ENCODE measurements around the gene RAP1GAP2.
"Not testable (repeated sequence)": the region's sequence is repeated elsewhere in the genome, so short reads cannot be mapped to it uniquely, and the experiment has no call there.

Gene RAP1GAP2

DNA sequence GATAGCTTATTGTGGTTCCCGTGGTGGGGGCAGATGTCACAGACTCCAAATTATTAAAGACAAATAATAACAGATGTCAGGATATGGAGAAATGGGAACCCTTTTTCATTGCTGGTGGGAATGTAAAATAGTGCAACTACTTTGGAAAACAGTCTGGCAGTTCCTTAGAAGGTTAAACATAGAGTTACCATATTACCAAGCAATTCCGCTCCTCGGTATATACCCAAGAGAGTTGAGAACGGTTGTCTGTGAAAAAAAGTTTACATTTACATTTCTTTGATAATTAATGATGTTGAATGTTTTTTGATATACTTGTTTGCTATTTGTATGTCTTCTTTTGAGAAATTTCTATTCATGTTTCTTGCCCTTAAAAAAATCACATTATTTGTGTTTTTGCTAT lies 226.0 kb downstream of the RAP1GAP2 start:
- no peak for DNase-seq (ENCODE audit: low read depth in 2 of 2)

DNA sequence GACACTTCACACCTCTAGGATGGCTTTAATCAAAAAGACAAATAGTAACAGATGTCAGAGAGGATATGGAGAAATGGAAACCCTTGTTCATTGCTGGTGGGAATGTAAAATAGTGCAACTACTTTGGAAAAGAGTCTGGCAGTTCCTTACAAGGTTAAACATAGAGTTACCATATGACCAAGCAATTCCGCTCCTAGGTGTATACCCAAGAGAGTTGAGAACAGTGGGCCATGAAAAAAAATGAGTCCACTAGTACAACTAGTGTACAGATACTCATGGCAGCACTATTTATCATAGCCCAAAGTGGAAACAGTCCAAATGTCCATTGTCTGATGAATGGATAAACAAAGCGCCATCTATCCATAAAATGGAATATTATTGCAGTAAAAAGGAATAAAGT lies 228.1 kb downstream of the RAP1GAP2 start:
- no peak for DNase-seq (ENCODE audit: low read depth in 2 of 2)

DNA sequence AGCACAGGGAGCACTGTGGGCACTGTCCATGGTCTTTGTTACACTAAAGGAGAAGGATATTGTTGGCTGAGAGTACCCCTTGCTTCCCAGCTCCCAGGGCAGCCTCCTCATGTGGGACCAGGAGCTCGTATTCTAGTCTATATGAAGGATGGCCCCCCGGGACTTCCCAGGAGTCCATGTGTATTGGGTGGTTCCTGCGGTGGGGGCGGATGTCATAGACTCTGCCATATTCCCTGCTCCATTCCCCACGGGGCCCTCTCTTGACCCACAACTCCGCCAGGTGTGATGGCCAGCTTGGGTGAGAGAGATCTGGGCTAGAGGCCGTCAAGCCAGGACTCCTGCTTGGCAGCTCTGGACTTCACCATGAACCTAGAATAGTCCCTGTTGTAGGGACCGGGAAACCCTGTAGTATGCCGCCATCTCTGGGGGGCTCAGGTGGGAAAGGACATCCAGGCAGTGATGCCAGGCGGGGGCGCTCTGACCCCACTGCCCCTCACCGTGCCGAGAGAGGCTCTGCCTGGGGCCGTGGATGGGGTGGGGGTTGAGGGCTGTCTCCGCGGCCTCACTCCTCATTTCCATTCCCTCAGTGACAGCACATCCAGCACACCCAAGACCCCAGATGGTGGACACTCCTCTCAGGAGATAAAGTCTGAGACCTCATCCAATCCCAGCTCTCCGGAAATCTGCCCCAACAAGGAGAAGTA lies 229.3 kb downstream of the RAP1GAP2 start:
- DNase-seq (ENCODE audit: low read depth in 2 of 2) = no peak

DNA sequence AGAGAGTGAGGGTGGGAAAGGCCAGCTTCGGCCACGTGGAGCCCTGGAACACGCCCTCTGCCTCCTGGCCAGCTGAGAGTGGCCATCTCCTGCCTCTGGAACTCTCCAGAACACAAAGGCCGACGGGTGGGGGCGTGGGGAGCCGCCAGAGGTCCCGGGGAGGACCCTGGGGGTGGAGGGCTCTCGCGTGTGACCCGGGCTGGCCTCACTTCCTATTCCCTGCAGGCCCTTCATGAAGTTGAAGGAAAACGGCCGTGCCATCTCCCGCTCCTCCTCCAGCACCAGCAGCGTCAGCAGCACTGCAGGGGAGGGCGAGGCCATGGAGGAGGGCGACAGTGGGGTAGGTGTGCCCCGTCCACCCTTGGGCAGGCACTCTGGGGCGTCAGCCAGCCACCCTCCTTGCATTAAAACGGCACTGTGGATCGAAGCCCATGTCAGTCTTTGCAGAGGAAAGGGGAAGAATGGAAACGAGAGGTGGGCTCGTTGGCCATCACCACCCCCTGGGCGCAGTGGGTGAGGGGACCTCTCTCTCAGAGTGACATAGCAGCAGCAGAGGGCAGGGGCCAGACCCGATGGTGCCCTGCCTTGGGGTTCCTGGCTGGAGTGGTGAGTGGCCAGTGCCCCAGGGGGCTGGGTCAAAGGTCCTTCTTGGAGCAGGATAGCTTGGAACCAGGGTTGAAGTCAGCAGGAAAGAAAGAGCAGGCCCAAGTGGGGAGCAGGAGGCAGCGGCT lies 230.1 kb downstream of the RAP1GAP2 start:
- DNase-seq (ENCODE audit: low read depth in 2 of 2) = no peak

DNA sequence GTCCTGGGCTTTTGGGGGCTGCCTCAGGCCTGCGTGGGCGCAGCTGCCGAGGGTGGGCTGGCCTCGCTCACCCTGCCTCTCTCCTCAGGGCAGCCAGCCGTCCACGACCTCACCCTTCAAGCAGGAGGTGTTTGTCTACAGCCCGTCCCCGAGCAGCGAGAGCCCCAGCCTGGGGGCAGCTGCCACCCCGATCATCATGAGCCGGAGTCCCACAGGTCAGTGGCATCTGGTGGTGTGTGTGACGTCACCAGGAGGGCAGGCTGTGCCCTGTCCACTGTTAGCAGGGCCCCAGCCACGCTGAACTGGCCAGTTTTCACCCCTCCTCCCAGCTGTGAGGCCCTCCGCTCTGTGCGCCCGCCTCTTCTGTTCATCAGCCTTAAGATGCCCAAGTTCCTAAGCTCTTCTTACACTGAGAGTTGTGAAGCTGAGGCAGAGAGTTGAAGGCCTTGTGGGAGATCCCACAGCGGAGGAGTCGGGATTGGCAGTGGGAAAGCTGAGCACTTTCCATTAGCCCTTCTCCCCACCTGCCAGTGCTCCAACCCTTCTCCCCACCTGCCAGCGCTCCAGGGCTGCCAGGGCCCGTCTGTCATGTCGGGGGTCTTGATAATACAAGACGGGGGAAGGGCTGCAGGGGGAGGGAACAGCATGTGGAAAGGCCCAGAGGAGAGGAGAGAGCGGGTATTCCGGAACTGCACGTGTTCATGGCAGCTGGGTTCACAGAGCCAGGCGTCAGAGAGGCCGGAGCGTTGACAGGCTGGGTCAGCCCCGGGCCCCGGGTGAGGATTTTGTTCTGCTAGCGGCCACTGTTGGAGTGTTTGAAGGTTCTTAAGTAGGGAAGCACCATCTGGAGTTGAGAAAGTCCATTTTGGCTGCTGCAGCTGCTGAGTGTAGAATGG lies 230.9 kb downstream of the RAP1GAP2 start:
- DNase-seq (ENCODE audit: low read depth in 2 of 2) = no peak

DNA sequence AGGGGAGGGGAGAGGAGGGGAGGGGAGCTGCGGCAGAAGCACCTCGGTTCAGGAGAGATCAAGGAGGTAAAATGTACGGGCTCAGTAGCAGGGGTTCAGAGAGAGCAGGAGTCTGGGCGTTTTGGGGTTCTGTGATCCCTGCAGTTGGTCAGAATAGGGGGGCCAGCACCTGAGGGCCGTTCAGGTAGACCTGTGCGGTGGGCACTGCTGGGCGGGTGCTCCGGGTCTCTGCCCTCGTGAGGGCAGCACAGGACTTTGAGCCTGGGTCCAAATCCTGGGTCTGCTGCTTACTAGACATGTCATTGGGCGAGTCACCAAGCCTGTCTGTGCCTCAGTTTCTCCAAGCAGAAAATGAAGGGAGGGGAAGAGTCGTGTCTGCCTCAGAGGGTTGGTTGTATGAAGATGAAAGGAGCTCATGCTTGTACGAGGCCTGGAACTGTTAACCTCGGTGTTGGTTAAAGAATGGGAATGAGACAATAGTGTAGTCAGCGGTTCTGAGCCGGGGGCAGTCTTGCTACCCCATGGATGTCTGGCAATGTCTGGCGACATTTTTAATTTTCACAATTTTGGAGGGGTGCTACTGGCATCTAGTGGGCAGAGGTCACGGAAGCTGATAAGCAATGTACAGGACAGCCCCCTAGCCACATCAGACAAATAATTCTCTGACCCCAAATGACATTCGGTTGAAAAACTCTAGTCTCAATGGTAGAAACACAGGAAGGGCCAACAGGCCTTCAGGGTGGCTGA lies 231.7 kb downstream of the RAP1GAP2 start:
- no peak for DNase-seq (ENCODE audit: low read depth in 2 of 2)

DNA sequence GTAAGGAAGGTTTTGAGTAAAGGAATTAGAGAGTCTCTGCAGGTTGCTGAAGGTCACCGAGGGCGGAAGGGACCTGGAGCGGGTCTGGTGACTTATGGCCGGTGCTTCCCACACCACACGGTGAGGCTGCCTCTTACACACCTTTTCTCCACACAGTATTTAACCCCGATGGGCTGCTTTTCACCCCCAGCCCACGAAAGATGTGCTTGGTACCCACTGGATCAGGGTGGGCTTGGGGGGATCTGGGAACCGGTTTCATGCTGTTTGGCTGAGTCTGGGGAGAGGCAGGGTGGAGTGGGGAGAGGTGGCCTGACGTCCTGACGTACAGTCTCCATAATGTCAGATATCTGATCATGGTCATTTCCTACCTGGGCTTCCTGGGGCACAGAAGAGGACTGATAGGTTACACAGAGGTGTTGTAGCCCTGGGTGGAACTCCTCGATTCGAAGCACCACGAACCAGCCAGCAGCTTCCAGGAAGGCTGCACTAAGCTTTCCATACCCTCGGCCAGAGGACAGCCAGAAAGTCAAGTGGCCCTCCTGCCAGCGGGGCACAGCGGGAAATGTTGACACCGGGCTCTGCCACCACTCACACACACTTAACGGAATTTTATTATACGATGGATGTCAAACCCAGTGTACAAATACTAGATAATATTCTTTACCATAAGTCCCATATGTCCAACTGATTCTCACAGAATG lies 233.1 kb downstream of the RAP1GAP2 start:
- no peak for DNase-seq (ENCODE audit: low read depth in 2 of 2)

DNA sequence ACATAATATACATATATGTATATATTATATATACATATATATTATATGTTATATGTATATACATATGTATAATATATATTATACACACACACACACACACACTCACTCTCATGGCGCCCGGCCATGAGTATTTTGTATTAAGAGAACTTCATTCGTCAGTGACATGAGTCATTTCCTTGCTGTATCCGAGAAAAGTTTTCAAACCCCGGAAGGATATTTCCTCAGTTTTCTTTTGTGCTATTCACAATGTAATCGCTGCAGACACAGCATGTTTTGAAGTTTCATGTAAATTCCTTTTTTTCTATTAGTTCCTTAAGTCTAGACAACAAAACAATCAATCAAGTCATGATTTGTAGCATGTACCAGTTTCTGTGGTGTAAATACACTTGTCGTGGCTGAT lies 233.9 kb downstream of the RAP1GAP2 start:
- no peak for DNase-seq (ENCODE audit: low read depth in 2 of 2)

DNA sequence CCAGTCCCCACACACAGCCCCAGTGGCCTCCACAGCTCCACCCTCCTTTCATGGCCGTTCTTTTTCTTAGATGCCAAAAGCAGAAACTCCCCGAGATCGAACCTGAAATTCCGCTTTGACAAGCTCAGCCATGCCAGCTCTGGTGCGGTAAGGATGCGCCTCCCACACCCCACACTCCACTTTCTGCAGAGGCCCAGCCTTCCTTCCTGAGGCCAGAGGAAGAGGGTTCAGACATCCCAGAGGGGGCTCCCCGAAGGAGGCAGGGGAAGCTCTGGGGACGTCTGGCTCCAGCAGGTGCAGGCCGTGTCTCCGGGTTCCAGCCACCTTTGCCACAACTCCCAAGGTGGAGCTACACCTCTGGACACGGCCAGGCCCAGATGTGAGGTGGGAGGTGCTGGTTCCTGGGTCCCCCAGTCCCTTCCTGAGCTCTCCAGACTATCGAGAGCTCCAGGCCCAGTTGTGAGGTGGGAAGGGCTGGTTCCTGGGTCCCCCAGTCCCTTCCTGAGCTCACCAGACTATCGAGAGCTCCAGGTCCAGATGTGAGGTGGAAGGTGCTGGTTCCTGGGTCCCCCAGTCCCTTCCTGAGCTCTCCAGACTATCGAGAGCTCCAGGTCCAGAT lies 234.7 kb downstream of the RAP1GAP2 start:
- DNase-seq (ENCODE audit: low read depth in 2 of 2) = not testable (repeated sequence)

DNA sequence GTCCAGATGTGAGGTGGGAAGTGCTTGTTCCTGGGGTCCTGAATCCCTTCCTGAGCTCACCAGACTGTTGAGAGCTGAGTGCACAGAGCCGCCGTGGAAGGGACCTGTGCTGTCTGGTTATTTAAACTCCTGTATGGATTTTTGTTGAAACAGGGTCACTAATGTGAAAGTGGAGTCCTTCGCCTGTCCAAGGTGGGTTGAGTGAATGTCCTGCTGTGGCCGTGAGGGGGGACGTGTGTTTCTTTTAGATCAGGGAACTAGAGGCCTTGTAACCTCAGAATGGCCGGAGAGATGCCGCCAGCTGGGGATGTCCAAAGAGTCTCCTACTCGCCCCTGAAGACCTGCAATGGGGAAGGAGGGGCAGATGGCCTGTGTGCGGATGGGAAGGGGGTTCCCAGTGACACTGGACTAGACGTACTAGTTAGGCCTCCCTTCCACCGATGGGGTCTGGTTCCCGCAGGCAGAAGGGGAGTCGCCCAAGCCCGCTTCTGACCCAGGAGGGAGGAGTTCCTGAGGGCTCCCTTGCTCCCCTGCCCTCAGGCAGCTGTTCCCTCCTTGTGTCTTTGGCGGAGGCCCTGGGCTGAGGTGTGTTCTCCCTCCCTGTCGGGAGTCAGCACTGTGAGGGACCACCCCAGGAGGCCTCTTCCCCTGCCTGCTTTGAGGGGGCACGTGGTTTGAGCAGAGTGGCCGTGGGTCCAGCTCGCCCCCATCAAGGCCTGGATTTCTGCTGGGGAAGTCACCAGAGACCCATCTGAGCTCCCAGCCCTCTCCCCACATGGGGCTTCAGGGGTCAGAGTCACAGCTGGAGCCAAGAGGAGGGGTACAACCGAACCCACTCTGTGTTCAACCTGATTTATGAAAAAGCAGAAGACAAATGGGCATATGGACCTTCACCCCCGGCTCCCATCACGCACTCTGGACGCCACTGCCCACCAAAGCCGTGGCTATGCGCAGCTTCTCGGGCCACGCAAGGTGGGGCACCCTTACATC lies 236.3 kb downstream of the RAP1GAP2 start:
- DNase-seq (ENCODE audit: low read depth in 2 of 2) = no peak

DNA sequence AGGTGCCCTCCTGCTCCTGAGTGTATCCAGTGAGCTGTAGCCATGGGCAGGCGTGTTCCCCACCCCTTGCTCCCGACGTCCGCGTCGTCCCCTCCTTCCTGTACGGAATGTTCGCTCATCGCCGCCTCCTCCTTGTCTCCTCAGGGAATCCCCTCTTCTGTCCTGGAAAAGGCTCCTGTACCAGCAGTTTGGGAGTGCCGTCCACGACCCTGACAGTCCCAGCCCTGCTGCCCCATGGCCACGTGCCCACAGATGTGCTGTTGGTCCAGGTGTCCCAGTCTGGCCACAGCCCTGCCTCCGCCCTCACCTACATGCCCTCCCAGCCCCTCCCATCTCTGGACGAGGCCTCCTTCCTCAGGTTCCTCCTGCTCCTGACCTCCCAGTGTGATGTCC lies 237.0 kb downstream of the RAP1GAP2 start:
- no peak for DNase-seq (ENCODE audit: low read depth in 2 of 2)

DNA sequence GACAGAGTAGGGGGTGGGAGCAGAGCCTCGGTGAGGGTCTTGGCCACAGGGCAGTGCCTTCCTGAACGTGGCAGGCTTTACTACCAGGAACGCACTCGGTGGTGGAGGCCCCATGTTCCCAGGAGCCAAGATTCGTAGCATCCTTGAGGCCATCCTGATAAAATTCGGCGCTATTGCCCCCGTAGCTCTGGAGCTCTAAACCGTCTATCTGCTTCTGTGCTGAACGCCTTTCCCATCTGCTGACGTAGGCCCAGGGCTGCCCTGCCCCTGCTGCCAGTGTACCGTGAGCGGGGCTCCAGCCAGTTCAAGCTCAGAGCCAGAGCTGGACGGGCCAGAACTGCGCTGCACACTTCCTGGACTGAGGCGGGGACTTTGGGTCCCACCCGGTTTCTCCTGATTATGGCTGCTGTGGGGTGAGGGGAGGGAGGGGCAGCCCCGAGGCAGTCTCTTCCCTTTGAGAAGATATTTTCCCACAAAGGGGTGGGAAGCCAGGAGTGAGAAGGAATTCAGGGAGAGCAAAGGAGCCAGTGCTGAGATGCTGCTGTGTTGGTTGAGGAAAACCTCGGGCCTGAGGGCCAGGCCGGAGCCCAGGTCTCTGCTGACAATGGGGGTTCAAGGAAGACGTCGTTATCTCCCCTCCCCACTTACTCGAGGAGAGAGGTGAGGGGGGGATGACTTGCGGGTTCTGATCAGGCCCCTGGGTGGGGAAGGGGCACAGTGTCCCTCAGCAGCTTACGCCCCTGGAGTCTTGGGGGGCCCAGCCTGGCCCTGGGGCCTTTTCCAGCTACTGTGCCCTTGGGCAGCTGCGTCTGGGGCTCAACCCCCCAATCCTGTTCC lies 237.7 kb downstream of the RAP1GAP2 start:
- no peak for DNase-seq (ENCODE audit: low read depth in 2 of 2)

DNA sequence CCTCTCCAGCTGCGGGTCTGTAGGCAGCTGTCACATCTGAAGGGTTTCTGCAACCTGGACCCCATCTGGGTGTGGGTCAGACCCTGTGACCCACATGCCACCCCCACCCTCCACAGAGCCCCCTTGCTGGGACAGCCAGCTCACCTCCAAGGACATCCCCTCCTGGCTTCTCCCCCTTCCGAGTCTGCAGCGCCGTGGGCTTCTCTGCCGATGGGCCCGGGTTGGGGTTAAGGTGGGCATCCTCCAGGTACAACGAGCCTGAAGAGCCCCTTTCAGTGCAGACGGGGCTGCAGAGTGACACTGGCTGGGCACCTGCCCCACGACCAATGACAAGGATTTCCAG lies 238.3 kb downstream of the RAP1GAP2 start:
- DNase-seq (ENCODE audit: low read depth in 2 of 2) = no peak

DNA sequence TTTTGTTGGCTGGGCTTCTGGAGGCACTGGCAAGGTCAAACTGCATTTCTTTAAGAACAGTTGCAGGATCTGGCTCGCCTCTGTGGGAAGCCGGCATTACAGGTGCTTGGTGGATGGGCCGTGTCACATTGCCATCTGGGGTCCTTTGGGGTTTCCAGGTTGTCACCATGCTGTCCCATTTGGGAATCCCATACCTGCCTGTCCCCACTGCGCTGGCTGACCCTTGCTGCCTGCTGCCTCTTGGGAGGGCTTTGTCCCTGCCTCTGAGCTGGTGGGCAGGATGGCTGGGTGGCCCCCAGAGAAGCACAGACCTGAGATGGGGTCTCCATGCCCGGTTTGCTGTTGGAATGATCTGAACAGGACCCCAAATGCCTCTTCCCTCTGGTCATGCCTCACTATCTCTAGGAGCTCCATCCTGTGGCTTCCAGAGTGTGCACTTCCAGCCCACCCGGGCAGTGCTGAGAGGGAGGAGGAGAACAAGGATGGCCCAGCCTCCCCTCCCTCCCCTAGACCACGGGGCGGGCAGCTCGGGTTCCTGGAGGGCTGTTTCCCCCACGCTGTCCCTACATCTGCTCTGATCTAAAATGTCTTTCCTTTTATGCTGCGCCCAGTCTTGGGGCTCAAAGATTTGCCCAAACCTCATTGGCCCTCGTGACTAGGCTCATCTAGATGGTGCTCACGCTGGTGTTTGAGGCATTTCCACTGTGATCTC lies 239.2 kb downstream of the RAP1GAP2 start:
- no peak for DNase-seq (ENCODE audit: low read depth in 2 of 2)

DNA sequence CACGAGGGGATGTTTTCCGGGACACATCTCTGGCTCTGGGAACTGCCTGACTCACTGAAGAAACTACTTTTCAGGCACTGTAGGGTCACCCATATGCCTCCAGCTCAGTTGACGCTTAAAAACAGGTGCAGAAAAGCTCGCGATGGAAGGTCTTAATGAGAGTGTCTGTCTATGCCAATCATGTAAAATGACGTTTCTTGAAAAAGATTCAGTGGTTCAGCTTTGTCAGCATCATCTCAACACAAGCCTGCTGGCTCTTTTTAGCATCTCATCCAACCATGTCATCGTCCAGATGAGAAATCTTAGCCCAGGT lies 239.7 kb downstream of the RAP1GAP2 start:
- DNase-seq (ENCODE audit: low read depth in 2 of 2) = no peak

DNA sequence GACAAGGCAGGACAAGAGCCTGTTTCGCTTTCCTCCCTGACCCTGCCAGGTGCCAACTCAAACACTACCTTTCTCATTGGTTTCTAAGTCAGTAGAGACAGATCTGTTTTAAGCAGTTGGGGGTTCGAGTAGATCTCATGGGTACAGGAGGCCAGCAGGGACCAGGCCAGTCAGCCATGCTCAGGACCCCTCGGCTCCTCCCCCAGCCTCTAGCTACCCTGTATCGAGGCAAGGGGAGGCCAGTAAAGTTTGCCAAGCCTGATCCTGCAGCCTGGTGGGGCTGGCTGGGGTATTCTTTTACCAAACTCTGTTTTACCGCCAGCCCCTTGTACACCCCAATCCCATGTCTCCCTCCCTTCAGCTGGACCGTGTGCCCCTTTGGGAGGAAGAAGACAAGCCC lies 240.6 kb downstream of the RAP1GAP2 start:
- DNase-seq (ENCODE audit: low read depth in 2 of 2) = no peak

DNA sequence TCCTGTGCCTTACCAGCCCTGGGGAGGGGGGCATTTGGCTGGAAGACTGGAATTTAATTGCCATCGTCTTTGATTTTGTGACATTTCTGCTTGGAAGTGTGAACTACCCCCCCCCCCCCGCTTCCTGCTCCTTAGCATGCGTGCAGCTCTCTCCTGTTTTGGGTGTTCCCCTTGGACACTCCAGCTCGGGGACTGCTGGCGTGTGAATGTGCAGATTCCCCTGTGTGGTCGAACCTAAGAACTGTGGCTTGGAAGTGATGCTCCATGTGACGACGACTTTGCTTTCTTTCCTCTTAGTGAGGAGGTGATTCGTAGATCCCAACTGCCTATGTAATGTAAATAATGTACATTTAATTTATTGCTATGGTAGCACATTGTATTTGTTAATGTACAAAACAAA lies 241.0 kb downstream of the RAP1GAP2 start:
- DNase-seq (ENCODE audit: low read depth in 2 of 2) = no peak

DNA sequence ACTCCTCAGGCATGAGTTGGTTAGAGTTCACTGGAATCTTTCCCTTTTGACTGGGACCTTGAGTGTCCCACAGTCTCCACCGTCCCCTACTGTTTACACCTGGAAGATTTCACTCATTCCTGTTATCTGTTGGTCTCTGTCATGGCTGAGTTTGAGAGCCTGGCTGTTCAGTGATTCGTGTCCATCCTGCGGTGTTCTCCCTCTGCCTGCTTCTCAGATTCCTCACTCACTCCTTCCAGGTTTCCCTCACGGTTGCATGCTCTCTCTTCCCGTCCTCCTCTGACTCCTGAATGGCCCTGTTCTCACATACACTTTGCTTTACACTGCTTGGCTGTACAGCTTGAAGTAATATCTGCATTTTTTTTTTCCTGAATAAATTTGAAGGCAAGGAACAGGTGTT lies 242.7 kb downstream of the RAP1GAP2 start:
- DNase-seq (ENCODE audit: low read depth in 2 of 2) = no peak
